WTC11 (cell line): Measurements from ENCODE around the gene CMTM4. TPM values are rescaled to one million over a fixed set of nuclear protein-coding genes. Genes with fewer than 3 reads are reported as not detected.

Experiments used
- ATAC-seq: fragments of 200-7000 bp; cut with Tn5 transposase; 2 replicates; pipeline ENCODE4 v1.10.0; 2021; ENCODE audit warnings: mild to moderate bottlenecking, moderate library complexity
- CTCF ChIA-PET: fragments of 300-600 bp; sonication (Branson Sonifier 250); formaldehyde crosslinking; loops from one replicate; lab custom pipeline; 2021; ENCODE audit warnings: antibody characterized with exemption; lab: Charles Lee
- POLR2A ChIA-PET: fragments of 350-600 bp; sonication (Branson Sonifier 250); formaldehyde crosslinking; loops from one replicate; lab custom pipeline; 2021; ENCODE audit warnings: antibody characterized with exemption; lab: Charles Lee
- DNase-seq: peaks from one replicate; pipeline ENCODE4 v3.0.0; 2021; ENCODE audit warnings: low spot score
- H3K27ac Mint-ChIP-seq: 2 replicates; pipeline ENCODE4 v1.8.0; 2021; ENCODE audit warnings: mixed read lengths
- H3K27me3 Mint-ChIP-seq: 2 replicates; pipeline ENCODE4 v1.8.0; 2021; ENCODE audit warnings: low read depth, mild to moderate bottlenecking, moderate library complexity, mixed read lengths
- H3K36me3 Mint-ChIP-seq: 2 replicates; pipeline ENCODE4 v1.8.0; 2021; ENCODE audit warnings: mixed read lengths
- H3K4me1 Mint-ChIP-seq: 2 replicates; pipeline ENCODE4 v1.8.0; 2022; ENCODE audit warnings: mixed read lengths
- H3K4me3 Mint-ChIP-seq: 2 replicates; pipeline ENCODE4 v1.8.0; 2021; ENCODE audit warnings: mild to moderate bottlenecking, moderate library complexity, mixed read lengths
- H3K9me3 Mint-ChIP-seq: 2 replicates; pipeline ENCODE4 v1.8.0; 2021; ENCODE audit warnings: mixed read lengths
- ATF1 ChIP-seq: sonication (generic); formaldehyde crosslinking; IDR thresholded peaks from 2 replicates; pipeline ENCODE4 v1.8.1; 2023; ENCODE audit warnings: mild to moderate bottlenecking, moderate library complexity, missing genetic modification reagents
- CDX4 ChIP-seq: fragments of 250-450 bp; sonication (Bioruptor Pico); IDR thresholded peaks from 2 replicates; pipeline ENCODE4 v1.9.0; 2021; ENCODE audit warnings: moderate library complexity, mild to moderate bottlenecking, inconsistent platforms, borderline replicate concordance
- GRHL2 ChIP-seq: fragments of 250-450 bp; sonication (Bioruptor Pico); IDR thresholded peaks from 2 replicates; pipeline ENCODE4 v1.8.0; 2022; ENCODE audit warnings: mild to moderate bottlenecking, moderate library complexity; ENCODE audit not compliant: insufficient replicate concordance, severe bottlenecking
- GTF2I ChIP-seq: fragments of 250-450 bp; sonication (Bioruptor Pico); conservative IDR thresholded peaks from 2 replicates; pipeline ENCODE4 v1.4.0; 2021; ENCODE audit warnings: mild to moderate bottlenecking
- HMGXB4 ChIP-seq: sonication (generic); formaldehyde crosslinking; IDR thresholded peaks from 2 replicates; pipeline ENCODE4 v1.8.1; 2023; ENCODE audit warnings: mild to moderate bottlenecking, moderate library complexity, missing genetic modification reagents
- MYBL2 ChIP-seq: sonication (generic); formaldehyde crosslinking; IDR thresholded peaks from 2 replicates; pipeline ENCODE4 v1.8.1; 2023; ENCODE audit warnings: mild to moderate bottlenecking, moderate library complexity, missing genetic modification reagents
- NR1H2 ChIP-seq: sonication (generic); formaldehyde crosslinking; IDR thresholded peaks from 2 replicates; pipeline ENCODE4 v1.9.0; 2021; ENCODE audit warnings: mild to moderate bottlenecking, moderate library complexity, missing genetic modification reagents
- NR2C2 ChIP-seq: sonication (generic); formaldehyde crosslinking; IDR thresholded peaks from 2 replicates; pipeline ENCODE4 v1.8.0; 2022; ENCODE audit warnings: mild to moderate bottlenecking, missing genetic modification reagents
- OVOL2 ChIP-seq: fragments of 250-450 bp; sonication (Bioruptor Pico); IDR thresholded peaks from 2 replicates; pipeline ENCODE4 v1.9.0; 2021; ENCODE audit warnings: mild to moderate bottlenecking, borderline replicate concordance
- SP1 ChIP-seq: sonication (generic); formaldehyde crosslinking; conservative IDR thresholded peaks from 2 replicates; pipeline ENCODE4 v1.8.1; 2022; ENCODE audit warnings: missing genetic modification reagents
- ZMAT4 ChIP-seq: fragments of 250-450 bp; sonication (Bioruptor Pico); IDR thresholded peaks from 2 replicates; pipeline ENCODE4 v1.9.0; 2021; ENCODE audit warnings: mild to moderate bottlenecking
- ZNF121 ChIP-seq: sonication (generic); formaldehyde crosslinking; IDR thresholded peaks from 2 replicates; pipeline ENCODE4 v1.8.0; 2023; ENCODE audit warnings: missing genetic modification reagents
- ZNF671 ChIP-seq: fragments of 250-450 bp; sonication (Bioruptor Pico); IDR thresholded peaks from 2 replicates; pipeline ENCODE4 v1.8.0; 2021; ENCODE audit warnings: mild to moderate bottlenecking
- total RNA-seq: library from RNA; stranded (reverse); gene quantifications from 3 replicates; pipeline ENCODE4 v1.2.3, GENCODE V29; 2021
- TF ChIP-seq, protein P1 (sequence below): sonication (generic); formaldehyde crosslinking; IDR thresholded peaks from 2 replicates; pipeline ENCODE4 v1.8.0; 2023; ENCODE audit warnings: missing genetic modification reagents
- TF ChIP-seq, protein P2 (sequence below): sonication (generic); formaldehyde crosslinking; IDR thresholded peaks from 2 replicates; pipeline ENCODE4 v1.8.0; 2023; ENCODE audit warnings: mild to moderate bottlenecking, missing genetic modification reagents

CMTM4 gene
- total RNA-seq, 1 experiment from 2014 or later, result 56.2 TPM

- ATAC-seq (peak; percentile 91), DNase-seq (peak; percentile 24)
- H3K36me3 Mint-ChIP-seq, result no peaks in the 10 kb centered on the region
- H3K4me3 Mint-ChIP-seq, result no peak overlapping the region
- no peak for TF ChIP-seq ATF1 (CRISPR knock-in tag)
- TF ChIP-seq NR1H2 (CRISPR knock-in tag), result no peak
- POLR2A ChIA-PET, result interaction anchor here (0.6 kb wide), 3 partner anchors 16 to 199 kb away, joined by 3 to 8 read pairs (median 3); no protein-coding TSS in a partner anchor
- H3K27me3 Mint-ChIP-seq, result no peaks in the 10 kb centered on the region
- no peaks in the 10 kb centered on the region for H3K9me3 Mint-ChIP-seq
- H3K4me1 Mint-ChIP-seq, result peaks cover 17% of the 10 kb centered on the region
- H3K27ac Mint-ChIP-seq, result peak overlapping the region; percentile 59
- CTCF ChIA-PET, result interaction anchor here (0.8 to 5.1 kb wide), 10 partner anchors 10 to 254 kb away, joined by 3 to 80 read pairs (median 4); partner anchors contain the start of genes CMTM4 and DYNC1LI2
Measured at GRCh38 chr16:66660422-66661209, 35.9 kb downstream of the CMTM4 start.

GRCh38 chr16:66658860-66659190 is 37.7 kb downstream of the CMTM4 start:
- TF ChIP-seq NR2C2 (no peak), GRHL2 (CRISPR knock-in tag) (no peak), ZMAT4 (no peak), MYBL2 (CRISPR knock-in tag) (no peak), CDX4 (CRISPR knock-in tag) (no peak), SP1 (CRISPR knock-in tag) (no peak)
- TF ChIP-seq, protein P1, sequence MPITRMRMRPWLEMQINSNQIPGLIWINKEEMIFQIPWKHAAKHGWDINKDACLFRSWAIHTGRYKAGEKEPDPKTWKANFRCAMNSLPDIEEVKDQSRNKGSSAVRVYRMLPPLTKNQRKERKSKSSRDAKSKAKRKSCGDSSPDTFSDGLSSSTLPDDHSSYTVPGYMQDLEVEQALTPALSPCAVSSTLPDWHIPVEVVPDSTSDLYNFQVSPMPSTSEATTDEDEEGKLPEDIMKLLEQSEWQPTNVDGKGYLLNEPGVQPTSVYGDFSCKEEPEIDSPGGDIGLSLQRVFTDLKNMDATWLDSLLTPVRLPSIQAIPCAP (CRISPR knock-in tag), result no peak
- TF ChIP-seq, protein P2, sequence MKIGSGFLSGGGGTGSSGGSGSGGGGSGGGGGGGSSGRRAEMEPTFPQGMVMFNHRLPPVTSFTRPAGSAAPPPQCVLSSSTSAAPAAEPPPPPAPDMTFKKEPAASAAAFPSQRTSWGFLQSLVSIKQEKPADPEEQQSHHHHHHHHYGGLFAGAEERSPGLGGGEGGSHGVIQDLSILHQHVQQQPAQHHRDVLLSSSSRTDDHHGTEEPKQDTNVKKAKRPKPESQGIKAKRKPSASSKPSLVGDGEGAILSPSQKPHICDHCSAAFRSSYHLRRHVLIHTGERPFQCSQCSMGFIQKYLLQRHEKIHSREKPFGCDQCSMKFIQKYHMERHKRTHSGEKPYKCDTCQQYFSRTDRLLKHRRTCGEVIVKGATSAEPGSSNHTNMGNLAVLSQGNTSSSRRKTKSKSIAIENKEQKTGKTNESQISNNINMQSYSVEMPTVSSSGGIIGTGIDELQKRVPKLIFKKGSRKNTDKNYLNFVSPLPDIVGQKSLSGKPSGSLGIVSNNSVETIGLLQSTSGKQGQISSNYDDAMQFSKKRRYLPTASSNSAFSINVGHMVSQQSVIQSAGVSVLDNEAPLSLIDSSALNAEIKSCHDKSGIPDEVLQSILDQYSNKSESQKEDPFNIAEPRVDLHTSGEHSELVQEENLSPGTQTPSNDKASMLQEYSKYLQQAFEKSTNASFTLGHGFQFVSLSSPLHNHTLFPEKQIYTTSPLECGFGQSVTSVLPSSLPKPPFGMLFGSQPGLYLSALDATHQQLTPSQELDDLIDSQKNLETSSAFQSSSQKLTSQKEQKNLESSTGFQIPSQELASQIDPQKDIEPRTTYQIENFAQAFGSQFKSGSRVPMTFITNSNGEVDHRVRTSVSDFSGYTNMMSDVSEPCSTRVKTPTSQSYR (CRISPR knock-in tag), result no peak
- H3K4me3 Mint-ChIP-seq, result no peak overlapping the region
- no peak for ATAC-seq
- H3K4me1 Mint-ChIP-seq, result peaks cover 17% of the 10 kb centered on the region
- H3K27ac Mint-ChIP-seq, result no peak overlapping the region
- H3K36me3 Mint-ChIP-seq, result no peaks in the 10 kb centered on the region
- no peaks in the 10 kb centered on the region for H3K27me3 Mint-ChIP-seq
- ChIA-PET POLR2A (no interaction called here), CTCF (interaction anchor here (0.6 to 1.7 kb wide), 6 partner anchors 8 to 209 kb away, joined by 3 to 10 read pairs (median 4); partner anchors contain the start of gene CMTM4)
- DNase-seq, result no peak
- H3K9me3 Mint-ChIP-seq, result no peaks in the 10 kb centered on the region

DNA sequence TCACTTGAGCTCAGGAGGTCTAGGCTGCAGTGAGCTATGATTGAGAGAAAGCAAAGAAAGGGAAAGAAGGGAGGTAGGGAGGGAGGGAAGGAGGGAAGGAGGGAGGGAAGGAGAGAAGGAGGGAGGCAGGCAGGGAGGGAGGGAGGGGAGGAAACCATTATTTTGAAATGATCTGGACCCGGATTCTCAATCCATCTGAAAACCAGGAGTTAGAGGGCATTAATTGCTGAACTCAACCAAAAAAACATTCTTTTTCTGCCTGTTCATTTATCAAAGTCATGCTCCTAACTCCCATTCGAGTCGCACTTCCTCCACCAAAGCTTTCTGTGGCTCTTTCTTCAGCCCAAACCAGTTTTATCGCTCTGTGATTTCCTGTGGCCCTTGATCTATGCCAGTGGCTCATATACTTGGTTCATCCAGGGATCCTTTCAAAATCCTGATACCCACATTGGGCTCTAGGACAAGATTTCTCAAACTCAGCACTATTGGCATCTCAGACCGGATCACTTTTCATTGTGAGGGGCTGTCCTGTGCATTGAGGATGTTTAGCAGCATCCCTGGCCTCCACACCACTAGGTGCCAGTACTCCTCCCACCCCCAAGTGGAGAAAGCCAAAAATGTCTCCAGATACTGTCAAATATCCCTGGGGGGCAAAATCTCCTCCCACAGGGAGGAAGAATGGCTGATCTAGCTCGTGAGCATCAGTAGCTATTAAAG is 38.2 kb downstream of the CMTM4 start:
- H3K9me3 Mint-ChIP-seq, result no peaks in the 10 kb centered on the region
- H3K27me3 Mint-ChIP-seq, result no peaks in the 10 kb centered on the region
- TF ChIP-seq GRHL2 (CRISPR knock-in tag) (no peak), OVOL2 (CRISPR knock-in tag) (no peak), HMGXB4 (no peak), ZNF121 (no peak), ZNF671 (CRISPR knock-in tag) (no peak), GTF2I (CRISPR knock-in tag) (no peak)
- TF ChIP-seq, protein P1 (CRISPR knock-in tag), result no peak
- H3K27ac Mint-ChIP-seq, result no peak overlapping the region
- peaks cover 17% of the 10 kb centered on the region for H3K4me1 Mint-ChIP-seq
- no peaks in the 10 kb centered on the region for H3K36me3 Mint-ChIP-seq
- DNase-seq, result no peak
- ChIA-PET CTCF (interaction anchor here (0.6 to 1.7 kb wide), 7 partner anchors 8 to 209 kb away, joined by 3 to 10 read pairs (median 3); partner anchors contain the start of genes CMTM4 and NAE1), POLR2A (no interaction called here)
- ATAC-seq, result peak; percentile 33
- no peak overlapping the region for H3K4me3 Mint-ChIP-seq
